ENCODE results near the gene KIRREL1. TPM values are rescaled to one million over a fixed set of nuclear protein-coding genes. Genes with fewer than 3 reads are reported as not detected.

KIRREL1 gene
- total RNA-seq, 1 experiment from 2014 or later: 42.4 TPM

GRCh38 chr1:158008630-158009029 lies 15.2 kb downstream of the KIRREL1 start:
- no peak for TF ChIP-seq ATF3 (CRISPR knock-in tag; conservative IDR thresholded peaks at IDR 0.05)
- no peak for TF ChIP-seq ZNF317 (CRISPR knock-in tag; IDR thresholded peaks at IDR 0.05; ENCODE audit: borderline replicate concordance, low read depth)
- no peak for TF ChIP-seq TEAD4 (CRISPR knock-in tag; IDR thresholded peaks at IDR 0.05)
- TF ChIP-seq CREM (CRISPR knock-in tag; IDR thresholded peaks at IDR 0.05): no peak
- no peak for TF ChIP-seq MYBL2 (CRISPR knock-in tag; IDR thresholded peaks at IDR 0.05)
- no peak for TF ChIP-seq ZNF263 (CRISPR knock-in tag; IDR thresholded peaks at IDR 0.05; ENCODE audit: low read depth)
- TF ChIP-seq, protein P1, sequence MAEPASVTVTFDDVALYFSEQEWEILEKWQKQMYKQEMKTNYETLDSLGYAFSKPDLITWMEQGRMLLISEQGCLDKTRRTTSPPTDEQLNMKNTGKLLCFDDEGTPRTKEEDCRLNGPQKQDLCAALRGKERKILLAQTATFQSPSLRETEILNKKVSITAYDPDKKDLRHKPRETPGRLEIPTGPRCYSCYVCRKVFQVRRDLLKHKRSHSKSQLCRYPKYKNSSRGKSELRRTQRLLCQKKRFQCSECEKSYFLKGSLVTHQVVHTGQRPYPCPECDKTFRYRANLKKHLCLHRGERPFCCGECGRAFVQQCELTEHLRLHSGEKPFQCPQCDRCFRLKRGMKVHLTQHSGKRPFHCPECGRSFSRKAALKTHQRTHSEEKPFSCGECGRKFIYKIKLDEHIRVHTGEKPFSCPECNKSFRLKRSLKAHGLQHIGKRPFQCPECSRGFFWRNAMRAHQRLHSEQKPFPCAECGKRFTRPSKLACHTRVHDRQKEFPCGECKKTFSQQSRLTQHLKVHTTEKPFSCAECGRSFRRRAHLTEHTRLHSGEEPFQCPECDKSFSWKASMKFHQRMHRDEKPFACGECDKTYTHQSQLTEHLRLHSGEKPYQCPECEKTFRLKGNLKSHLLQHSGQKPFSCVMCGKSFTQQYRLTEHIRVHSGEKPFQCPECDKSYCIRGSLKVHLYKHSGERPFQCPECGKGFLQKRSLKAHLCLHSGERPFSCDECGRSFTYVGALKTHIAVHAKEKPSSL (CRISPR knock-in tag; conservative IDR thresholded peaks at IDR 0.05): no peak
- TF ChIP-seq IRF1 (CRISPR knock-in tag; IDR thresholded peaks at IDR 0.05): no peak
- no peak for TF ChIP-seq TCF7 (CRISPR knock-in tag; IDR thresholded peaks at IDR 0.05; ENCODE audit: low read depth)
- POLR2A ChIA-PET: interaction anchor here (1.7 kb wide), 1 partner anchor 109 kb away, joined by 4 read pairs; no protein-coding TSS in a partner anchor
- H3K27me3 Mint-ChIP-seq (ENCODE audit: low read depth): no peaks in the 10 kb centered on the region
- no peaks in the 10 kb centered on the region for H3K9me3 Mint-ChIP-seq
- DNase-seq (ENCODE audit: low spot score) (no peak), ATAC-seq (no peak)
- H3K4me1 Mint-ChIP-seq: peaks cover 91% of the 10 kb centered on the region
- no peak overlapping the region for H3K4me3 Mint-ChIP-seq
- CTCF ChIA-PET: interaction anchor here (1.8 to 12.3 kb wide), 7 partner anchors 9 to 108 kb away, joined by 5 to 174 read pairs (median 9); partner anchors contain the start of gene KIRREL1
- no peaks in the 10 kb centered on the region for H3K36me3 Mint-ChIP-seq
- H3K27ac Mint-ChIP-seq: peak overlapping the region; percentile 37; the same call in 1 of the 2 replicates

DNA sequence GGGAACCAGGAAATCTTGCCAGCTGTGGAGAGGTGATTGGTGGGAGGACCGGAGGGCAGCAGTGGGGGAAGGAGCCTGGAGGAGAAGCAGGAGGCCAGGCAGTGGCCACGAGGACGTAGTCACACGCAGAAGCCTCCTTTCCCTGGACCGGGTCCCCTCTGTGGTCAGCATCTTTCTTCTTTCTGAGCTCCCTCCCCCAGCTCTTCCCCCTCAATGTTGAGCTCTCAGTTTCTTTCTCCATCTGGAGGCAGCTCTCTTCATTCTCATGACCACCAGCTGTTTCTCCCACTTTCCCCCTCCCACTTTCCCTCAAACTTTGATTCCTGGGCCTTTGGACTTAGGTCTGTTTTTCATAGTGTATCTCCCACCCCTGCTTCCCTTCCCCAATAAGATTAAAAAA lies 18.3 kb downstream of the KIRREL1 start:
- no peak for ATAC-seq
- peaks cover 97% of the 10 kb centered on the region for H3K4me1 Mint-ChIP-seq
- no peak for DNase-seq (ENCODE audit: low spot score)
- H3K4me3 Mint-ChIP-seq: no peak overlapping the region
- POLR2A ChIA-PET: interaction anchor here (1.0 to 1.1 kb wide), 2 partner anchors 8 to 151 kb away, joined by 3 read pairs; no protein-coding TSS in a partner anchor
- peak overlapping the region; percentile 93 for H3K27ac Mint-ChIP-seq
- no peaks in the 10 kb centered on the region for H3K9me3 Mint-ChIP-seq
- H3K36me3 Mint-ChIP-seq: no peaks in the 10 kb centered on the region
- CTCF ChIA-PET: interaction anchor here (1.2 to 12.3 kb wide), 11 partner anchors 8 to 113 kb away, joined by 3 to 174 read pairs (median 6); partner anchors contain the start of gene KIRREL1
- TF ChIP-seq TCF7 (CRISPR knock-in tag; IDR thresholded peaks at IDR 0.05; ENCODE audit: low read depth) (no peak), CBFB (CRISPR knock-in tag; IDR thresholded peaks at IDR 0.05; ENCODE audit: low read depth) (no peak), NFATC4 (CRISPR knock-in tag; IDR thresholded peaks at IDR 0.05) (no peak), CREB1 (CRISPR knock-in tag; IDR thresholded peaks at IDR 0.05) (no peak), ZNF263 (CRISPR knock-in tag; IDR thresholded peaks at IDR 0.05; ENCODE audit: low read depth) (no peak), ZBTB21 (CRISPR knock-in tag; IDR thresholded peaks at IDR 0.05; ENCODE audit: borderline replicate concordance) (no peak), ZSCAN18 (CRISPR knock-in tag; IDR thresholded peaks at IDR 0.05) (no peak), FOXJ3 (CRISPR knock-in tag; IDR thresholded peaks at IDR 0.05; ENCODE audit: borderline replicate concordance) (no peak), SP1 (CRISPR knock-in tag; conservative IDR thresholded peaks at IDR 0.05) (no peak), EMX1 (CRISPR knock-in tag; IDR thresholded peaks at IDR 0.05) (no peak), FOXK1 (CRISPR knock-in tag; IDR thresholded peaks at IDR 0.05) (no peak)
- TF ChIP-seq, protein P2, sequence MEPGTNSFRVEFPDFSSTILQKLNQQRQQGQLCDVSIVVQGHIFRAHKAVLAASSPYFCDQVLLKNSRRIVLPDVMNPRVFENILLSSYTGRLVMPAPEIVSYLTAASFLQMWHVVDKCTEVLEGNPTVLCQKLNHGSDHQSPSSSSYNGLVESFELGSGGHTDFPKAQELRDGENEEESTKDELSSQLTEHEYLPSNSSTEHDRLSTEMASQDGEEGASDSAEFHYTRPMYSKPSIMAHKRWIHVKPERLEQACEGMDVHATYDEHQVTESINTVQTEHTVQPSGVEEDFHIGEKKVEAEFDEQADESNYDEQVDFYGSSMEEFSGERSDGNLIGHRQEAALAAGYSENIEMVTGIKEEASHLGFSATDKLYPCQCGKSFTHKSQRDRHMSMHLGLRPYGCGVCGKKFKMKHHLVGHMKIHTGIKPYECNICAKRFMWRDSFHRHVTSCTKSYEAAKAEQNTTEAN (CRISPR knock-in tag; IDR thresholded peaks at IDR 0.05): no peak
- TF ChIP-seq, protein P3, sequence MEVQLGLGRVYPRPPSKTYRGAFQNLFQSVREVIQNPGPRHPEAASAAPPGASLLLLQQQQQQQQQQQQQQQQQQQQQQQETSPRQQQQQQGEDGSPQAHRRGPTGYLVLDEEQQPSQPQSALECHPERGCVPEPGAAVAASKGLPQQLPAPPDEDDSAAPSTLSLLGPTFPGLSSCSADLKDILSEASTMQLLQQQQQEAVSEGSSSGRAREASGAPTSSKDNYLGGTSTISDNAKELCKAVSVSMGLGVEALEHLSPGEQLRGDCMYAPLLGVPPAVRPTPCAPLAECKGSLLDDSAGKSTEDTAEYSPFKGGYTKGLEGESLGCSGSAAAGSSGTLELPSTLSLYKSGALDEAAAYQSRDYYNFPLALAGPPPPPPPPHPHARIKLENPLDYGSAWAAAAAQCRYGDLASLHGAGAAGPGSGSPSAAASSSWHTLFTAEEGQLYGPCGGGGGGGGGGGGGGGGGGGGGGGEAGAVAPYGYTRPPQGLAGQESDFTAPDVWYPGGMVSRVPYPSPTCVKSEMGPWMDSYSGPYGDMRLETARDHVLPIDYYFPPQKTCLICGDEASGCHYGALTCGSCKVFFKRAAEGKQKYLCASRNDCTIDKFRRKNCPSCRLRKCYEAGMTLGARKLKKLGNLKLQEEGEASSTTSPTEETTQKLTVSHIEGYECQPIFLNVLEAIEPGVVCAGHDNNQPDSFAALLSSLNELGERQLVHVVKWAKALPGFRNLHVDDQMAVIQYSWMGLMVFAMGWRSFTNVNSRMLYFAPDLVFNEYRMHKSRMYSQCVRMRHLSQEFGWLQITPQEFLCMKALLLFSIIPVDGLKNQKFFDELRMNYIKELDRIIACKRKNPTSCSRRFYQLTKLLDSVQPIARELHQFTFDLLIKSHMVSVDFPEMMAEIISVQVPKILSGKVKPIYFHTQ (CRISPR knock-in tag; IDR thresholded peaks at IDR 0.05): no peak
- no peaks in the 10 kb centered on the region for H3K27me3 Mint-ChIP-seq (ENCODE audit: low read depth)

All from WTC11 (cell line).